ENCODE measurements around the gene LRFN2. TPM values are rescaled to one million over a fixed set of nuclear protein-coding genes. Genes with fewer than 3 reads are reported as not detected.
A peak's percentile ranks its signal among the peaks of the same experiment; 100 is the strongest.

Gene LRFN2
- polyA plus RNA-seq, 1 donor from 2014 or later, result not detected

DNA sequence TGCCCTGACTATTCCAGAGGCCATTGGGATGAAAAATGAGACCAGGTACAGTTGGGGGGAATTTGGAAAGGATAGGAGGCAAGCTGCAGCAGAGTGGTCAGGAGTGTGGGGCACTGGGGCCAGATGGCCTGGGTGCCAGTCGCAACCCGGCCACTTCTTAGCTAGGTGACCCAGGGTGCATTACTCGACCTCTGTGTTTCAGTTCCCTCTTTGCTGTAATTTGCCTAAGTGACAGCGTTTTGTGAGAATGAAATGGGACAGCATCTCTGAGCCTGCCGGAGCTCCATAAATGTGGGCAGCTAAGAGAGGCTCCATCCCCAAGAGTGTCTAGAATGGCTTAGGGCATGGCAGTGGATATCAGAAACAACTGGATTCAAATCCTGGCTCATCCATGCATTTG is 13.9 kb downstream of the LRFN2 start:
- Mint-ChIP-seq H3K36me3 (no peaks in the 10 kb centered on the region), H3K27ac (no peak overlapping the region), H3K4me3 (peak overlapping the region in 1 of 4 donors; percentile 45), H3K27me3 (peaks cover 1% of the 10 kb centered on the region), H3K9me3 (no peaks in the 10 kb centered on the region), H3K4me1 (peaks cover 0 to 10% (median 6%) of the 10 kb centered on the region in 3 donors)

DNA sequence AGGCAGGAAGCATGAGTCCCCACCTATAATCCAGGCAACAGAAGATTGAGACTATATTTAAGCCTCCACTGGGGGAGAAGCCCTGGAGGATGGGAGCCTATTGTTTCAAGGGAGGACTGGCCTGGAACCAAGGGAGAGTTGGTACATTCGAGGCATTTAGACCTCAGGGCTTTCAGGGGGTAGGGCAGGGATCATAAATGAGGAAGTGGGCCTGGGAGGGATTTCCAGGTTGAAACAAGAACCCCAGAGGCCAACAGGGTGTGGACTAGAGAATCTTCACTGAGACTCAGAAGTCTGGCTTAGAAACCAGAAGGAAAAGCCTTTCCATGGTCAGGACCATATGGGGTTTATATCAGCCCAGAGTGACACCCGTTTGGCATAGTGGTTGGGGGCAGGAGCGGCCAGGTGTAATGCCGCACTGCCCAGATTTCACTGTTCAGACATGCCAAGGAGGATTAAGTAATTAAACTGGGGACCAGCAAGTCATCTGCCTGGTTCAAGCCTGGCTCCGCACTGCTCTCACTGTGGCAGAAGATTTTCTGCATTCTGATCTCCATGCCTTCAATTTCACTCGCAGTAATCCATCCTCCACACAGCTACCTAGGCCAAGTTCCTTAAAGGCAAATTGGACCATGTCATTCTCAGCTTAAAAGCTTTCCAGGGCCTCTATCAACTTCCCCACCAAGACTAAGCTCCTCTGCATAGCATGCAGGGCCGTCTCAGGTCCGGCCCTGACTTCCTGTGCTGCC is 17.8 kb downstream of the LRFN2 start:
- H3K27ac Mint-ChIP-seq, result no peak overlapping the region
- H3K36me3 Mint-ChIP-seq, result no peaks in the 10 kb centered on the region
- H3K4me3 Mint-ChIP-seq, result no peak overlapping the region
- no peaks in the 10 kb centered on the region for H3K9me3 Mint-ChIP-seq
- H3K4me1 Mint-ChIP-seq, result peaks cover 0 to 10% (median 8%) of the 10 kb centered on the region in 3 donors
- H3K27me3 Mint-ChIP-seq, result peaks cover 3% of the 10 kb centered on the region

DNA sequence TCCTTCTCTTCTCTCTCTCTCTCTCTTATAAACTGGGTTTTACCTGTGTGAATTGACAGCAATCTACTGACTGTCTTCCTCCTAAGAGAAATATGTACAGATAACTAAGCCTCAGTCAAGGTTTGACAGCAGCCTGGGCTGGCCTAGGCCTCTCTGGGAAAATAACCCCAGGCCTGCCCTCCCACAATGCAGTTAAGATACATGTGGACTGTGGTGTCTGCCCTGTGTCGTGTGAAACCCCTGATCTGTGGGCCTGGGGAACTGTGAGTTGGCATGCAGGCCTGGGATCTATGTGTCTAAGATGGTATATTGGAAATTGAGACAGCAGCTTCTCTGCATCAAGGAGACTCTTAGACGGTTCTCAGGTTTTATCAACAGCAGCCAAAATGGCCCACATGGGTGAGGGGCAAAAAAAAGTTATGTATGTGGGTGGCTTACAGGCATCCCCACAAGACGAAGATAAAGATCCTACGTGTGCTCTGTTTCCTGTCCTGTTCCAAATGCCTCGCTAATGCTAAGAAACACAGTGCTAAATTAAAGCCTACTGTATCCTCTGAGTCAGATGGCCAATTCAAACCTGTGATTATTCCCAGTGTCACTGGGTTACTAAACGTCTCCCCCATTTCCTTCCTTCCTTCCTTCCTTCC is 19.0 kb downstream of the LRFN2 start:
- H3K9me3 Mint-ChIP-seq, result no peaks in the 10 kb centered on the region
- no peak overlapping the region for H3K27ac Mint-ChIP-seq
- peaks cover 0 to 8% (median 2%) of the 10 kb centered on the region in 3 donors for H3K4me1 Mint-ChIP-seq
- H3K36me3 Mint-ChIP-seq, result no peaks in the 10 kb centered on the region
- H3K4me3 Mint-ChIP-seq, result no peak overlapping the region
- peaks cover 3% of the 10 kb centered on the region for H3K27me3 Mint-ChIP-seq

DNA sequence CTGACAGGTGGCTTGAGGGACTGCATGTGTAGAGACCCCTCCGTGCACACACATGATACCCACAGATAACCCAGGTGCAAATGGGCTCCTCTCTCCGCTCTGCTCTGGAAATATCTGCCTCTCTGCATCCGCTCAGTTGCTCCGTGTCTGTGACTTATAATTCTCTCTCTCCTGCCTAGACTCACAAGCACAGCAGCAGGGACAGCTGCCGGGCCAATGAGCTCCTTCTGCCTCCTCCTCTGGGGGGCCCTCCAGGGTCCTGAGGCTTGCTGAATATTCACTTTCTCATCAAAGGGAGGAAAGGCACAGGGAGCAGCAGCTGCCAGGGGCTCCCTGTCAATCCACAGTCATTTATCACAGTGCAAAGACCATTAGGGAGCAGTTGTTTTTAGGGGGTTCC is 24.1 kb downstream of the LRFN2 start:
- H3K4me1 Mint-ChIP-seq, result peaks cover 0 to 2% (median 0%) of the 10 kb centered on the region in 3 donors
- H3K4me3 Mint-ChIP-seq, result no peak overlapping the region
- no peaks in the 10 kb centered on the region for H3K9me3 Mint-ChIP-seq
- H3K27ac Mint-ChIP-seq, result no peak overlapping the region
- peaks cover 14% of the 10 kb centered on the region for H3K27me3 Mint-ChIP-seq
- no peaks in the 10 kb centered on the region for H3K36me3 Mint-ChIP-seq

DNA sequence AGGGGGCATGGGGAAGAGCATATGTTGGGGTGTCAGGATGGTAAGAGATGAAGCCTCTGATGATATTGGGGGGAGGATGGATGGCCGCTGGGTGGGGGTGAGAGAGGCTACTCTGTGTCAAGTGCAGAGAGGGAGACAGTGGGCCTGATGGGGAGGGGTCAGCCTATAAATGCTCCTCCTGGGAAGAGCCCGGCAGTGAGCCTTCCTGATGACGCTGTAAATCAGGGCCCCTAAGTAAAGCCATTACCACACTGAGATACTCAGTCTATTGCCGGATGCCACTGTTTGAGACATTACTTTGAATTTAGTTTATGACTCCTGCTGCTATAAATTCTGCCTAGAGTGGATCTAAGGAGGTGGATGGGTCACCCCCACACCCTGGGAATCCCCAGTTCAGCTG is 28.1 kb downstream of the LRFN2 start:
- Mint-ChIP-seq H3K4me3 (no peak overlapping the region), H3K36me3 (no peaks in the 10 kb centered on the region), H3K4me1 (no peaks in the 10 kb centered on the region)

DNA sequence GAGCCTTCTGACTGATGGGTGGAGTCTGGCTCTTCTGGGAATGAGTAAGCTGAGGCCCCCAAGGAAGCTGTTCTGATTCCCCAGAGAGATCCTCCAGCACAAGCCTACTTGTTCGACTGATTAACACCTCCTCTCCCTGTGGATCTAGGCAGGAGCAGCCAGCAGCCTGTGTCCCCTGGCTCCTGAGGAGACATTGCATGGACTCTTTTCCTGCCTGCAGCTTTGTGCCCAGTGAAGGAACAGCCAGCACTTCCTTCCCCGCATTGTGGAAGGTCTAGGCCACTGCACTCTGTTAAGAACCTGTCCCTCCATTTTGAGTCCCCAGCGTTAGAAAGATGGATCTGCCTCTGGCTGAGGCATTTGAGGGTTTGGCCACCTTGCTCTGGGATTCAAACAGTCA is 29.1 kb downstream of the LRFN2 start:
- no peak overlapping the region for H3K4me3 Mint-ChIP-seq
- no peak overlapping the region for H3K27ac Mint-ChIP-seq
- H3K9me3 Mint-ChIP-seq, result no peaks in the 10 kb centered on the region
- no peaks in the 10 kb centered on the region for H3K4me1 Mint-ChIP-seq
- H3K27me3 Mint-ChIP-seq, result peaks cover 13% of the 10 kb centered on the region
- H3K36me3 Mint-ChIP-seq, result no peaks in the 10 kb centered on the region

More for the DNA sequence above, 28.1 kb downstream of the LRFN2 start:
- H3K27ac Mint-ChIP-seq, result no peak overlapping the region
- peaks cover 14% of the 10 kb centered on the region for H3K27me3 Mint-ChIP-seq
- no peaks in the 10 kb centered on the region for H3K9me3 Mint-ChIP-seq

DNA sequence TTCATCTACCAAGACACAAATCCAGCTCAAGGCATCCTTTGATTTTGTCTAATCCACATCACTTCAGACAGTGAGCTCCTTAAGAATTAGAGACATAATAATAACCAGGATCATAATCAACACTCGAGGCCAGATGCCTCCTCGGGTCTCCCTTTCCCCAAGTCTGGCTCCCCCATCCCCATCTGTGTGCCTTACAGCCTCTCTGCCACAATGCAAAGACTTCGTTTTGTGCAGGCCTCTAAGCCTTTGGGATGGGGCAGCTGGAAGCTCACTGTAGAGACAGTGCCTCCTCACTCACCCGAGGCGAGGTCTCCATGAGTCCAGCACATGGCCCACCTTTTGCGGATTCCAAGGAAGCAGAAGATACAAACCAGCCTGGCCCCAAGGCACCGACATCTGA is 30.3 kb downstream of the LRFN2 start:
- Mint-ChIP-seq H3K27me3 (peaks cover 11% of the 10 kb centered on the region), H3K27ac (no peak overlapping the region), H3K4me3 (no peak overlapping the region)

DNA sequence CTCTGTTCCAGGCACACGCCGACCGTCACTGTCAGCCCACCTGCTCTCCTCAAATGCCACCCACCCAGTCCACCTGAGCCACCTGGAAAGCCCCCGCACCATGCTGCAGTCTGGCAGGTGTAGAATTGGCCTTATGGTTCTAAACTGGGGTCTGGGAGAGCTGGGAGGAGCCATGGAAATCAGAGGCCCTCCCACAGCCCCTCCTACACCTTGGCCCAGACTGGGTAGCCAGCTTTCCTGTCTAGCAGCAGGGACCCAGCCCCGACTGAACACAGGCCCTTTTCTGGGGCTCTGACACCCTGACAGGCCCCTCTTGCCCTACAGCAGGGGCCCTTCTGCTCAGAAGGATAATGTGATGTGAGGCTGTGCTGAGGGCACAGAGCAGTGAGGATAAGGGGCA is 31.1 kb downstream of the LRFN2 start:
- no peak overlapping the region for H3K4me3 Mint-ChIP-seq
- H3K4me1 Mint-ChIP-seq, result no peaks in the 10 kb centered on the region
- peaks cover 11% of the 10 kb centered on the region for H3K27me3 Mint-ChIP-seq
- no peak overlapping the region for H3K27ac Mint-ChIP-seq
- no peaks in the 10 kb centered on the region for H3K36me3 Mint-ChIP-seq
- H3K9me3 Mint-ChIP-seq, result no peaks in the 10 kb centered on the region

More for the DNA sequence above, 30.3 kb downstream of the LRFN2 start:
- H3K4me1 Mint-ChIP-seq, result no peaks in the 10 kb centered on the region
- no peaks in the 10 kb centered on the region for H3K36me3 Mint-ChIP-seq
- no peaks in the 10 kb centered on the region for H3K9me3 Mint-ChIP-seq

DNA sequence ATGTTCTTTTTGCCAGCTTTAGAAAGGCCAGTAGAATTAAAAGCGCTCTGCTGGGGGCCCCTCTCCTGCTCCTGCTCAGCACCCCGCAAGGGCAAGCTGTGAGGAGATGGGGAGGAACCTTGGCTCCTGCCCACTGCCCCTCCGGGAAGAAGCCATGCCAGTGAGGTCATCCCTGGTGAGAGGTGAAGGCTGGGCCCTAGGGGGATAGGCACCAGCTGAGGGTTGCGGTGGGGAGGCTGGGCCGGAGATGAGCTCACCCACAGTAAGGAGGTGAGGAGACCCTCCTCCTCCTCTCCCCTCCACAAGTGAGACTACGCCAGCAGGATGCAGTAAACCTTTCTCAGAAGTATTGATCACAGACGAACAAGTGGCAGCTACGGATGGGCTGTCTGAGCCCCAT is 32.1 kb downstream of the LRFN2 start:
- Mint-ChIP-seq H3K27ac (no peak overlapping the region), H3K4me3 (no peak overlapping the region), H3K36me3 (no peaks in the 10 kb centered on the region), H3K9me3 (no peaks in the 10 kb centered on the region), H3K4me1 (no peaks in the 10 kb centered on the region), H3K27me3 (peaks cover 8% of the 10 kb centered on the region)

DNA sequence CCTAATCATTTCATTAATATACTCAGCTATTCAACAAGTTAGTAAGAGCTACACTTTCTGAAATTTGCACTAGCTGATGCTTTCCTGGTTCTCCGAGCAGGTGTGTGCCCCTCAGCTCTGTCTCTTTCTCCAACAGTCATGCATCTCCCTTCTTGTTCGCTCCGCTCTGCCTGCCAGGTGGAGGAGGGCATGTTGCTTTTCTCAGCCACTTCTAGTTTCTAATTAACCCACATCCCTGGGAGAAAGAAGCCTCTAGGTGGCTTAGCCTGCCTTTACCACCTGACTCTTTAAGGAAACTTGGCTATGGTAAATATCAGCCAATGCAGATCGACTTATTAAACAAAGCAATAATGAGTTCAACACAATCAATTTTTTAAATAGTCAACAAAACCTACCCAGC is 34.2 kb downstream of the LRFN2 start:
- H3K4me3 Mint-ChIP-seq, result no peak overlapping the region
- H3K27ac Mint-ChIP-seq, result no peak overlapping the region
- peaks cover under 1% of the 10 kb centered on the region for H3K27me3 Mint-ChIP-seq
- no peaks in the 10 kb centered on the region for H3K4me1 Mint-ChIP-seq
- H3K36me3 Mint-ChIP-seq, result no peaks in the 10 kb centered on the region
- no peaks in the 10 kb centered on the region for H3K9me3 Mint-ChIP-seq

DNA sequence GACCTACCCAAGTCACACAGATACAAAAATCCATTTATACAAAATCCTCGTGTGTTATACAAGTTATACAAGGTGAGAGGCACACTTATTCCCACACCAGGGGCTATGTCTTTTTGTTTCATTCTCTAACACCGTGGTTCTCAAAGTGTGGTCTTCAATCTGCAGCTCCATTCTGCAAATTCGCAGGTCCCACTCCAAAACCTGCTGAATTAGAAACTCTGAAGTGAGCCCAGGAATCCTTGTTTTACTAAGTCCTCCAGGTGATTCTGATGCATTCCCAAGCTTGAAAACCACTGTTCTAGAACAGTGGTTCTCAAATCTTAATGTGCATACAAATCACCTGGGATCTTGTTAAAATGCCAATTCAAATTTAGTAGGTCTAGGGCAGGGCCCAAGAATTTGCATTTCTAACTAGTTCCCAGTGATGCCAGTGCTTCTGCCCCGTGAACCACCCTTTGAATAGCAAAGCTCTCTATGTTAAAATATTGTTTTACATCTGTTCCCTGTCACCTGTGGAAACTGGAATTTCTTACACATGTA is 35.1 kb downstream of the LRFN2 start:
- H3K27me3 Mint-ChIP-seq, result peaks cover 3% of the 10 kb centered on the region
- no peaks in the 10 kb centered on the region for H3K9me3 Mint-ChIP-seq
- H3K4me3 Mint-ChIP-seq, result no peak overlapping the region
- H3K36me3 Mint-ChIP-seq, result no peaks in the 10 kb centered on the region
- H3K27ac Mint-ChIP-seq, result no peak overlapping the region
- H3K4me1 Mint-ChIP-seq, result no peaks in the 10 kb centered on the region

DNA sequence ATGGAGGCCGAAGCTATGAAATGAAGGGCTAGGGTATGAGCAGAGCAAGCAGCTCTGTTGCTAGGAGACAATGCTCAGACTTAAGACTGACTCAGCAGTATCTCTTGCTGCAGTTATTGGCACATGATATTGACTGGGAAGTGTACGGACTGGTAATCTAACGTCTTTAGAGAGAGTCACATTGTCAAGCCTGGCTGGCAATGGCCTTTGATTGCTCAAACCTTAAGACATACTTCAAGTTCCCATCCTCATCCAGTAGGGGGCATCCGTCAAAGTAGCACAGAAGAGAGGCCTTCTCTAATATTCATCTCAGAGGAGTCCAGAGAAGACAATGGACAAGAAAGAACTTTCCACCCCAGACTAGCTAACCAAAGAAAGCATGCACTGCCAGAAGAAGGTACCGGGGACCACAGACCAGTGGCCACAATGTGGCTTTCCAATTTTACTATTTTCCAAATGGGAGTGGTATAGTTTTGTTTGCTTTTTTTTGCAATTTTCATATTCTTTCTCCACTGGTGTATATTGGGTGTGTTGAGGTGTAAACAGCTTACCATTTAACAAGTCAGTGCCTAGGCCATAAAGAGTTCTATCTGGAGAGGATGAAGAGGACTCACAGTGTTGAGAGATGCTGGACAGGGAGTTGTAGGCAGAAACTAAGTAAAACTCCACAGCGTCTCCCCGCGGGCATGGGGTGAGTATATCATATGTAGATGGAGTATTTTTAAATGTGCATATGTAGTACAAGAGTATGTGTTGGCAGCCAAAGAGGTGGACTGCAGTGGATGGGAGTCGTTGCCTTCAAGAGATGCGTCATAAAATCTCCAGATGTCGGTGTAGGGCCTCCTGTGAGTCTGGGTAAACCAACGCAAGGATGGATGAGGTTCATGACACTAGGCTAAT is 36.7 kb downstream of the LRFN2 start:
- H3K27me3 Mint-ChIP-seq, result peaks cover 3% of the 10 kb centered on the region
- no peaks in the 10 kb centered on the region for H3K36me3 Mint-ChIP-seq
- H3K4me3 Mint-ChIP-seq, result no peak overlapping the region
- no peaks in the 10 kb centered on the region for H3K9me3 Mint-ChIP-seq
- no peaks in the 10 kb centered on the region for H3K4me1 Mint-ChIP-seq
- no peak overlapping the region for H3K27ac Mint-ChIP-seq

DNA sequence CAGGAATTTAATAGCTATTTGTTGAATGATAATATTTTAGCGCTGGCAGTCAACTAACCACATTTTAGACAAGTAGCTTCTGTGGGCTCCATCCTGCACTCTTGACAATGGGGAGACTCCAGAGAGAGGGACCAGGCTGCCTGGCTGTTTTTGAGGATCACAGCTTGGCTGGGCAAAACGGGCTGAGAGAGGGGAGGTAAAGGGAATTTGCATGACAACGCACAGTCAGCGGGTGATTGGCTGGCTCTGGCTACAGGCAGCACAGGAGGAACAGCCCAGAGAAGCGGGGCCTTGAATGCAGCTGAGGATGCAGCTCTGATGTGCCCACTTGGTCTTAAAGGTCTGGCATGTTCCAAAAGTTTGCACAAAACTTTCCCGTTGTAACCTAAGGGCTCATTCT is 41.2 kb downstream of the LRFN2 start:
- H3K9me3 Mint-ChIP-seq, result no peaks in the 10 kb centered on the region
- H3K36me3 Mint-ChIP-seq, result no peaks in the 10 kb centered on the region
- H3K27me3 Mint-ChIP-seq, result peaks cover 3% of the 10 kb centered on the region
- H3K4me1 Mint-ChIP-seq, result no peaks in the 10 kb centered on the region
- H3K27ac Mint-ChIP-seq, result peak overlapping the region in 1 of 3 donors; percentile 44
- no peak overlapping the region for H3K4me3 Mint-ChIP-seq

DNA sequence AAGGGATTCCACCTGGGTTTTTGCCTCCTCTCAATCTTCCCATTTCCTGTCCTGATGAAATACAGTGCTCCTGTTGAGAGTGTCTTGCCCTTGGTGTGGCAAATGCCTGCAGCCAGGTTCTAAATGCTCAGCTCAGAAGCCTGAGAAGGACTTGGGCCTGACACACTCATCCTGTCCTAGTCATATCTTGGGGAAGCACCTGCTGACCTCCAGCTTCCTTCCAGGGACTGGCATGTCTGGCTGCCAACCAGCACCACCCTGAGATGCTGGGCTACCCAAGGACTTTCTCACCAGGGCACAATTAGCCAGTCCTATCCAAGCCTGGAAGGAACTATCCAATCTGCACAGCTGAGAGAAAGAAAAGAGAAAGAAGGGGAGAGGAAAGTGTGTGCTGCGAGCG is 43.4 kb downstream of the LRFN2 start:
- no peak overlapping the region for H3K4me3 Mint-ChIP-seq
- H3K27me3 Mint-ChIP-seq, result peaks cover 3% of the 10 kb centered on the region
- H3K27ac Mint-ChIP-seq, result no peak overlapping the region
- H3K9me3 Mint-ChIP-seq, result no peaks in the 10 kb centered on the region
- H3K36me3 Mint-ChIP-seq, result no peaks in the 10 kb centered on the region
- no peaks in the 10 kb centered on the region for H3K4me1 Mint-ChIP-seq

DNA sequence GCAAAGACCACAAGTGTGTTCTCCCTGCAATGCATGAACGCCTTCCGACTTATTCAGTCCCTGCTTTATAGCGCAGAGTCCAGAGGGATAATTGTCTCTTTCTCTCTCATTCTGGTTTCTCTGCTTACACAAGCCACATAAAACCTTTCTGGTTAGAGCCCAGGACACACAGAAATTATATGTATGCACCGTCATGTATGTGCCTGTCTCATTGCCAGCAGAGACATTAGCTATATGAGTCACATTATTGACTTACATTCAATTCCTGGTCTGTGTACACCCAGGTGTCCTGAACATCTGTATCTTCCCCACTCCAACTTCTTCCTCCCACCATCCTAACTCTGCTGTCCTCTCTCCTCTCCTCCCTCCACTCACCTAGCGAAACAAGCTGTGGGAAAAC is 44.0 kb downstream of the LRFN2 start:
- Mint-ChIP-seq H3K27me3 (peaks cover 3% of the 10 kb centered on the region), H3K4me3 (no peak overlapping the region), H3K36me3 (no peaks in the 10 kb centered on the region), H3K9me3 (no peaks in the 10 kb centered on the region), H3K4me1 (no peaks in the 10 kb centered on the region), H3K27ac (no peak overlapping the region)

Data from IgD-negative memory B cell (primary cell).